GM21367 (cell line): ENCODE data around the gene PIP4K2A.
A peak's percentile ranks its signal among the peaks of the same experiment; 100 is the strongest.
"Not testable (repeated sequence)": the region's sequence is repeated elsewhere in the genome, so short reads cannot be mapped to it uniquely, and the experiment has no call there.

Experiments
- ATAC-seq: cut with Tn5 transposase; IDR thresholded peaks from one replicate; pipeline ENCODE4 v1.9.1; 2021; ENCODE audit not compliant: unreplicated experiment

Gene PIP4K2A

DNA sequence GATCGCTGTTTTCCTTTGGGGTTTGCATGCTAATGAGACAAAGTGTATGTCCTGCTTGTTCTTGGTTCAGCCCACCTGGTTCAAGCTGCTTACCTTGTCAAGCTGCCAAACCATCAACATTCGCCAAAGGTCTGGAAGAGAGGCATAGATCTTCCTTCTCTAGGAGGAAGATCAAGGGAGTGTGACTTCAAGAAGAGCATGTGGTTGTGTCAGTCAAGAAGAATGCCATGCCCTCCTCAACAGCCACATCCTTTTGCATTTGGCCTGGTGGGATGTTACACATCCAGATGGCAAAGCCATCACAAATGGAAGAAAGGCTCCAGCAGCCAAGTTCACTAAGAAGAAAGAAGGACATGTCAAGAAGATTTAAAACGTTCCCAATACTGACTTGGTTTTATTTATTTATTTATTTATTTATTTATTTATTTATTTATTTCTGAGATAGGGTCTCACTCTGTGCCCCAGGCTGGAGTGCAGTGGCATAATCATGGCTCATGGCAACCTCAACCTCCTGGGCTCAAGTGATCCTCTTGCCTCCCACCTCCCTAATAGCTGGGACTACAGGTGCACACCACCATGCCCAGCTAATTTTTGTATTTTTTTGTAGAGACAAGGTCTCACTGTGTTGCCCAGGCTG, 5.1 kb upstream of the PIP4K2A start:
- no peak for ATAC-seq

DNA sequence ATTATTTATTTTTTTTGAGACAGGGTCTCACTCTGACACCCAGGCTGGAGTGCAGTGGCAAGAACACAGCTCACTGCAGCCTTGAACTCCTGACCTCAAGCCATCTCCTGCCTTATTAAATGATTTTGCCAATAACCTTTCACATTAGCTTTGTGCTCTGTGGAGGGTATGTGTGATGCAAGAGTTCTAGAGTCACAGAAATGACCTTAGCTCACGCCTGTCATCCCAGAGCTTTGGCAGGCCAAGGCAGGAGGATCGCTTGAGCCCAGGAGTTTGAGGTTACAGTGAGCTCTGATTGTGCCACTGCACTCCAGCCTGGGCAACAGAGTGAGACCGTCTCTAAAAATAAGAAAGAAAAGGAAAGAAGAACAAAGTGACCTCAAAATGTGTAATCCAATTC, 4.3 kb upstream of the PIP4K2A start:
- not testable (repeated sequence) for ATAC-seq

DNA sequence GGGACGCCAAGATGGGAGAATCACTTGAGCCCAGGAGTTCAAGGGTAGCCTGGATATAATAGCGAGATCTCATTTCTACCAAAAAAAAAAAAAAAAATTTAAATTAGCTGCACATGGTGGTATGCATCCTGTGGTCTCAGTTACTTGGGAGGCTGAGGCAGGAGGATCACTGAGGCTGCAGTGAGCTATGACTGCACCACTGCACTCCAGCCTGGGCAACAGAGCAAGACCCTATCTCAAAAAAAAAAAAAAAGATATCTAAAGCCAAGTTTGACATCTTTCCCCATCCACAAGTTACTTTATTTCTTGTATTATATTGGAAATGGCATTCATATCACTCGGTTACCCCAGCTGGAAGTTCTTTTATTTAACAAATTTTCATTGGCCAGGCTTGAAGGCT, 3.4 kb upstream of the PIP4K2A start:
- no peak for ATAC-seq

DNA sequence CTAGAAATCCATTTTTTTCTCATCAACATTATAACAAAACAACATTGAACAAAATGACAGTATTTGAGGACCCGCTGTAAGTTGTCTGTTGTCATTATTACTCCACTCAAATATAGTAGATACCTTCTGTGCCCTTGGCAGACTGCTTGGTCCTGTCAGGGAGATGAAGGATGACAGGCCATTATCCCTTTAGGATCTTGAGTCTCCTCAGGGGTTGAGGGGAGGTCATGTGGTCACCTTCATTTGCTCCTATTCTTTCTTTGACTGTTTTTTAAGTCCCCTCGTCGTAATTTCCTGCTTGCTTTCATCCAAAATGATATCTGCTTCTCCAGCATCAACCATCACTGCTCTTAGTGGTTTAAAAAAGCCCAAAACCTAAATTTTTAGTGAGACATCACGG, 2.6 kb upstream of the PIP4K2A start:
- no peak for ATAC-seq

DNA sequence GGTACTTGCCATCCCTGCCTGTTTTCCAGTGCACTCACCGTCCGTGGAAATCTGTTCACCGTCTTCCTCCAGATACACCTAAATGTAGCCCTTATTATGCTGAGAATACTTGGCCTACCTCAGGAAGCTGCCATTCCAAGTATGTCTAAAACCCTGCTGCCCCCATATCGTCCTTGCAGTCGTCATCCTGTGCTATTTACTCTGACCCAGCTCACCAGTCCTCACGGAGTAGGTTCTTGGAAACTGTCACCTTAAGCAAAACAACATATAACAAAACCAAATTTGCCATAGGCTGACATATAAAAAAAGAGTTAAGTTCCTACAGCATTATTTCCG, 880 bp upstream of the PIP4K2A start:
- ATAC-seq: no peak

DNA sequence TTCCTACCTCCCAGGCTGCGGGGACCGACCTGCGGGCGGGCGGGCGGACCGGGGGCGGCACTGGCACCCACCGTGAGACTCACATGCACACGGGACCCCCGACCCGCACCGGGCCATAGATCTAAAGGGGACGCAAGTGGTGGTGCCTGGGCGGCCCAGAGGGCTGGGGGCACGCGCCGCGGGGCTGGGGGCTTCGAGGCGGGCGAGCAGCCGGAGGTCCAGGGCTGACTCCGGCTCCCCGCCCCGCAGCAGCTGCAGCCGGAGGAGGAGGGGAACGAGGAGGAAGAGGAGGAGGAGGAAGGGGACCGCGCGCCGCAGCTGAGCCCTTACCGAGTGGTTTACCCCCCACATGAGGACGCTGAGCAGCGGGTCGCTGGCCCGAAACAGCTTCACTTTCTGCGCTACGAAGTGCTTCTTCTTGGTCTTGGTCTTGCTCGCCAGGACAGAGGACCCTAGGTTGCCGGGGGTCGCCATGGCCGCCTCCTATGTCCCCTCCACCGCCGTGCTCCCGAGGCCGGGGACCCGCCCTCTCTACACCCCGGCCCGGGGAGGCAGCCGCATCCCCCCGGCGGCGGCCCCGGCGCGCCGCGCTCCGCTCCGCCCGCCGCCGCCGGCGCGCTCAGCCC, 412 bp downstream of the PIP4K2A start:
- ATAC-seq: peak; percentile 15

DNA sequence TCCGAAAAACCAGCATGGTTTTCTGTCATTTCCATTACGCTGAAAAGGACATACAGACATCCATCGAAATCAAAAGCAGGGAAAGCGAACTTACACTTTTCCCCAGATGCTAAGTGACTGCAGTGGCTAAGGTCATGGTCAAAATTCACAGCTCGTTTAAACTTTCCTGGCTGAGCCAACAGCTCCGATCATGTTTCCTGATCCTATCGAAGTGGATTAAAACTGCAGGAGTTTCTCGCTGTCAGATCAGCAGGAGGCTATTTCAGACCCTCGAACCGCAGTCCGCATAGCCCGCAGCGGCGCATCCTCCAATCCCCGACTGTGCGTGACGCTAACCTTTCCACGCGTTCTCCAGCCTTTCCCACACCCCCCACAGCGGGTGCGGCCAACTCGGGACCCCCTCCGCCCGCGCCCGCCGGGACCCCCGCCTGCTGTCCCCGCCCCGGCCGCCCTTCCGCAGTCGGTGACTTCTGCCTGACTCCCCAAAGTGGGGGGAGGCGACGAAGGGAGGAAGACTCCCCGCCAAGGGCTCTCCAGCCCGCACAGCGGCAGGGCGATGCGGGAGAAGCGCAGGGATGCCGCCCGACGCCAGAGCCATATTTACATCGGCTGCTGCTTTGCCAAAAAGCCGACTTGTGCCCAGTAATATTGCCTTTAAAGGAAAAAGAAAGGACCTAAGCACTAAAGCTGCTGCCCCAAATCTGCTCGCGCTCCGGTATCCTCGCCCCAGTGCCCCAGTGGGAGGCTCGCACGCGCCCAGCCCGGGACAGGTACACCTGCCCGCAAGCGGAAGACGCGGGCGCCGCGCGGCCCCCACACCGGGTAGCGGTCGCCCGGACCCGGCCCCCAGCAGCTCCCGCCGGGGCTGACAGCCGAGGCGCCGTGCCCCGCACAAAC, 1.2 kb downstream of the PIP4K2A start:
- no peak for ATAC-seq

DNA sequence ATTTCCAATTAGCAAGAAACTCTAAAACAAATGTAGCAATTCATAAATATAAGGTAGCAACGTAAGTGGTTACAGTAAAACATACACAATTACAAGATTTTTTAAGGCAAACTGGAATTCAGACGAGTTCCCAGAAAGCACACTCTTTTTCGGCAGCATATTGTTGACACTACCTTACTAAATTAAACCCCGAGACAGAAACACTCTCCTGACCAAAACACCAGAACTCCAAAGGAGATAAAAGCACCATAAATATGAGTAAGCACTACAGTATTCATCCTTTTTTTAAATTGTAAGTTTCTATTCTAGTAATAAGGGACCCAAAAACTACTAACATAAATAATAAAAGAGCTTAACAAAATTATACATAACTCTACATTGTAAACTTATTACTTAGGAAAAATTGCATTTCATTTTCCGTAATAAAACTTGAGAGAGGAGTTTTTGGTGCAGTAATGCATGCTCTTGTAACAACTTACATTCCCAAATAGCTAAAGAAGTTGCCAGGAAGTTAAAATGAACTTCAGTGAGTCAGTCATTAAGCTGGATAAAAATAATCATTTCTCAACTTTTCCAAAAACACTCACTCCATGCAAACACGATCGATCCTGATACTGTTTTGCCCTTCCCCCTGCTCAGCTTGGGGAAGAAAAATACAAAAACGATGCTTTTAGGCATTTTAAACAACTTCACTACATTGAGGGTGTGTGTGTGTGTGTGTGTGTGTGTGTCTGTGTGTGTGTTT, 2.0 kb downstream of the PIP4K2A start:
- no peak for ATAC-seq

DNA sequence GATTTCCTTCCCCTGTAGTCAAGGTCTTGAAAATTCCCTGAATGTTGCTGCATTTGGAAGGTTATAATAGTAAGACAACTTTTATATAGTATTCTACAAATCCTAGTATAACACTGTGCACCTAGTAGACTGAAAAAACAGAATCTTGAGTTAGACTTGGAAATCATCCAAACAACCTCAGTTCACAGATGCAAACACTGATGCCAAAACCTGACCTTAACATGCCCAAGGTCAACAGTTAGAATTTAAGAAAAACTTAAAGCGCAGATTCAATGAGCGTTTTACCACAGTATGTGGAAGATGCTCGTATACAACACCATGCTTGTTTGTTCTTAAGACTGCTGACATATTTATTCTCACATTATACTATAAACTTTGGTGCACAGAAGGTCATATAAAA, 3.0 kb downstream of the PIP4K2A start:
- ATAC-seq: no peak

DNA sequence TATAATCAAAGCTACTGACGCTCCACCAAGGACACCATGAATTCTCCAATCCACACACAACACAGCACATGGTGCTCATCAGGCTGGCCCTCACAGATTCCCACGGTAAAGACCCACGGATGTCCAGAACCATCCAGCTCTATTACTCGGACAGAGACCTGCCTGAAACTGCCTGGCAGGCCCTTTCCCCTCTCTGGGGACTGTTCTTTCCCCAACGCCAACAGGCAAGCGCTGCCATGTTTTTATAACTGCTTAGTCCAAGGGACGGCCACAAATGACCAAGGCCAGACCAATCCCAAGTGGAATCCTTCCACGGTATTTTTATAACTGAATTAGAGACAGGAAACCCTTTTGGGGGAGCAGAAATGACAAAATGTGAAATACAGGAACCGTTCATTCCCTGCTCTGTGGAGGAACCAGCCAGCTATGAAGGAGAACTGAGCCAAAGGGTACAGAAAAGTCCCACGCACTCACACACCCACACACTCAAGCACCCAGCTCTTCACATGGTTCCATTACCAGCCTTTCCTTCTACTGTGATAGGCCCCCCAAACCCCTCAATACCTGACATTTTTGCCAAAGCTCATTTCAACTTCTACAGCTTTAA, 4.1 kb downstream of the PIP4K2A start:
- ATAC-seq: peak; percentile 26

DNA sequence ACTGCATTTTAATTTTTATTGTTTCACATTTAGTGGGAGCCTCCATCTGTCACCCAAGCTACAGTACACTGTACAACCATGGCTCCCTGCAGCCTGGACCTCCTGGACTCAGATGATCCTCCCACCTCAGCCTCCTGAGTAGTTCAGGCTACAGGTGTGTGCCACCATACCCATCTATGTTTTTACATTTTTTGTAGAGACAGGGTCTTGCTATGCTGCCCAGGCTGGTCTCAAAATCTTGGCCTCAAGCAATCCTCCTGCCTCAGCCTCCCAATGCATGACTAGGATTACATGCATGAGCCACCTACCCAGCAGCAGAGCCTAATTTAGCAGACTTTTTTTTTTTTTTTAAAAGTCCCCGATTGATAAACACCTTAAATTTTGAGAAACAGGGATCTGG, 5.6 kb downstream of the PIP4K2A start:
- ATAC-seq: no peak

DNA sequence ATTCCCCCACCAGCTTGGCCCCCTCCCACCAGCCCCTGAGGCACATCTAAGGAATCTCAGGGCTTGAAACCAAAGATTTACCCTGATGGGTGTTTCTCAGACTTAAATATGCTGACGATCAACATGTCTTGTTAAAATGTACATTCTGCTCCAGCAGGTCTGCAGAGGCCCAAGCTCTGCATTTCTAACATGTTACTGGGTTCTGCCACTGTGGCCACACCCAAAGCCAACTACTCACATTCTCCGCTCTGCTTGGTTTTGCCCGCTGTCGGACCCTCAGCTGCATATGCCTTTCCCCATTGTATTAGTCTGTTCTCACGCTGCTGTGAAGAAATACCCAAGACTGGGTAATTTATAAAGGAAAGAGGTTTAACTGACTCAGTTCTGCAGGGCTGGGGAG, 8.9 kb downstream of the PIP4K2A start:
- no peak for ATAC-seq

DNA sequence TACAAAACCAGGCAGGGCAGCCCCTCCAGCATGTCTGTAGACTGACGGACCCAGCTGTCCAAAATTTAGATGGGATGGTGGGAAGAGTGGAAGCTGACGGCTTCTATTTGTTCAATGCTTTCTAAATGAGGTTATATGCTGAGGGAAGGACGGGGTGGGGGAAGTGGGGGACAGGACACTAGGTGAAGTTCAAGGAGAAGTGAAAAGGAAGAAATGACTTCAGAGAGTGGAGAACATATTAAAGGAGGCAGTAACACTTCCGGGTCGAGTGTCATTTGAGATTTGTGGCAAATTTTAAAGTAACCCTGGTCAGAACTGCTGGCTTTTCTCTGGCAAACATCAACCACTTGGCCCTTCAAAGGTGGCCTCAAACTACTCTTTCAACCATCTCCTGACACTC, 9.4 kb downstream of the PIP4K2A start:
- peak; percentile 21 for ATAC-seq

DNA sequence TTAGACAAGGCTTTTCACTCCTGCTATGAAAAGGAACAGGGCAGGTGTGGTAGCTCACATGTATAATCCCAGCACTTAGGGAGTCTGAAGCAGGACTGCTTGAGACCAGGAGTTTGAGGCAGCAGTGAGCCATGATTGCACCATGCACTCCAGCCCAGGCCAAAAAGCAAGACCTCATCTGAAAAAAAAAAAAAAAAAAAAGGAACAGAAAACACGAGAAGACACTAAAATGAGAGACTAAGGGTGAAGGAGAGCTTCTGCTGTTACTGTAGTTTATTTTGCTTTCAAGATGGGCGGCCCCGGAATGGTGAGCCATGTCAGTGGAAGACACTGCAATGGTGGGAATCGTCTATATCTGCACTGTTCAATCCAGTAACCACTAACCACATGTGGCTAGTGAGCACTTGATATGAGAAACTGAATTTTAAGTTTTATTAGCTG, 9.9 kb downstream of the PIP4K2A start:
- peak; percentile 40 for ATAC-seq

DNA sequence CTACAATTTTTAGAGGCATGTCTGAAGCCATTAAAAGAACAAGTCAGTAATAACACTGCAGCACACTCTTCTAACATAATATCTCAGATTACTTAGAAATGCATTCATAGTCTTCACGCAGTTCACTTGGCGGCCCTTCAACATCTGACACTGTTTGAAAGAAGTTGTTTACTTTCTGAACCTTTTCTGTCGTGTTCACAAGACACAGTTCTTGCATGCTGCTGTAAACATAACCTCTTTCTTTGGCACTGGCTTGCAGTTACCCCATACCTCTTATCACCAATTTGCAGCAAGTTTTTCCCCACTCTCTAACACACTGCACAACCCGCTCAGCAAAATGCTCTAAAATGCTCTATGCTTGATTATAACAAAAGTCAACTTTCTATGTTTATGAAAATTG, 12.0 kb downstream of the PIP4K2A start:
- no peak for ATAC-seq

DNA sequence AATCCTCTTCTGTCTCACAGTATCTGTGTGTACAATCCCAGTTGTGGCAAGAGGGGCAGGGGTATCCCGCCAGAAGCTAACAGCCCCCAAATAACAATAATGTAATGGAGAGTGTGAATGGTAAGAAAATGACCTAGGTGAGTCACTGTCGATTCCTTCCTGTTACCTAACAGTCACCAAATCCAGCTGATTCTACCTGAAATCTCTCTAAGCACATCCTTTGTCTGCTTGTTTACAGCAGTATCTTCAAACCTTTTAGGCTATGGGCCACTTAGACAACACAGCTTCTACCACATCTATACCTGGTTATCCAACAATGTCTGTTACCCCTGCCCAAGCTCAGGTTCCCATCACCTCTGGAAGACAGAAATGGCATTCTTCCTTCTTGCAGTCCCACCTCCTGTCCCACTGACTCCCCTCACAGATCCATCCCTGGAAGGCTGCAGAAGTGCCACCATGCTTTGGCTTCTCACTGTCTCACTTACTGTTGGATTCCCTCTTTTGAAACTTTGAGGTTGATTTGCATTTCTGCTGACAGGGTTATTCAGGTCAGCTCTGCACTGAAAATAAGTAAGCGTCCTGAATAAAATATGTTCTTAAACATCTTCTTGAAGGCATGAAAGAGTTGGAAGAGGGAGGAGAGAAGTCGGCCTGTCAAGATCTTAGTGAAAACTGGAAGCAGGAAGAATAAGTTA, 13.1 kb downstream of the PIP4K2A start:
- no peak for ATAC-seq

DNA sequence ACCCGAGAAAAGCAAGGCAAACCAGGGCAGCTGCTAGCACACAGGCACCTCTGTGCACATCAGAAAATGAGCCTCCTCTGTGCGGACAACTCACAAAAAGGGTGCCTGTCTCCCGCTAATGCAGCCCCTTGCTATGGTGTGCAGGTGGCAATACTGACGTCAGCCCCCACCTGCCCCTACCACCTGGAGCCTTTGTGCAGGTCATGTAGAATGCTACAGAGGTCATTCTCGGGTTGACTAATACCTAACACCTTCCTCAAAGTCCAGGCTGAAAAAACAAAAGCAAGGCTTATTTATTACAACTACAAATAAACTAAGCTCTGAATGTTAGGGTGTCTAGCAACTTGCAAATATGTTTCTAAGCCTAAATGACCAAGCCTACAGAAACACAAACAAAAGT, 13.9 kb downstream of the PIP4K2A start:
- peak; percentile 25 for ATAC-seq

DNA sequence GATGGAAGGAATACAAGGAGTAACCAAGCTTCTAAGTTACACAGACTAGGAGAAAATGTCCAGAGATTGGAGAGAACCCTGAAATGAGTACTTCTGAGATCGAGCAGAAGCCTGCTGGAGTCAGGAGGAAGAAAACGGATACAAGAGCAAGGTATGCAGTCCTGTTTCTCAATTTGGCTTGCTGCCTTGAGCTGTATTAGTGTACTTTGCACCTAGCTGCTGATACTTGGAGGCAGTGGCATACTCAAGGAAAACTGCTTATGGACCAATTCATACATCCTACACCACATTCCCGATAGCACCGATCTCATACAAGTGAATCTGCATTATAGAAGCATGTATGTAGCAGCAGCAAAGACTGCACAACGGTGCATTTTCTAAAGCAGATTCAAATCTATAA, 14.4 kb downstream of the PIP4K2A start:
- ATAC-seq: no peak

DNA sequence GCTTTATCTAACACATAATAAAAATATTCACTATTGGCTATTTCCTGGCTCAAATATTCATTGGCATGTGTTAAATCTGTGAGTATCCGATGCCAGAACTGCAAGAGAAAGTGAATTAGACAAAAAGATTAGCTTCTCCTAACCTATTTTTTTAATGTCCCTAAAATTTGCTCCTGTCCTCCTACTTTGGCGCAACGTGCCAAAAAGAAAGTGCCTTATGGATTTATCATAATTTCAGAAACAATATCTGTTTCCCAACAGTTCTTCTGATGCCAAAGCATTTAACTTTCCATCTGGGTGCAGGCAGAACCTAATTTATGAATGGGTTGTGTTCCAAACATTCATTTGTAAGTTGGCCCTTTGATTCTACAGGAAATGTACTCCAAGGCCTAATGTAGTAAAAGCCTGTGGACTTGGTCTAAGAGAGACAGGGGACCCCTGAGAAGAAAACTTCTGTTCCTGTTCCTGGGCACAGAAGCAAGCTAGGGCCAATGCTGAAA, 15.4 kb downstream of the PIP4K2A start:
- no peak for ATAC-seq

DNA sequence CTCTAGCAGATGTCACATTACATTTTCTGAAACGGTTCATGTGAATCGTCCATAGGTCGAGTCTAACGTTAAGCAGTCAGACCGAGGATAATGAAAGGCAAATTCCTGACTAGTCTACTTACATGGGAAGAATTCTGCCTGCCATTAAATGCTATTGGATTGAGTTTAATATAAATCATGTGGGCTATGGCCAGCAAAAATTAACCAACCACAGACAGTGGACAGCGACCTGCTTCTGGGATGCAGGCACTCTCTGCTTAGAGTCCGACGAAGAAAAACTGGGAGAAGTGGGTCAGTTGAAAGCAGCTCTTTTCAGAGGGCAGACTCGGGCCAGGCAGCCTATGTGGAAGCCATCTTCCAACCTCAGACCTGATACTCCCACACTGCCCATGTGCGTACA, 16.6 kb downstream of the PIP4K2A start:
- ATAC-seq: no peak
